GM12878 (cell line): Measurements from ENCODE around the gene ACTL8. TPM values are rescaled to one million over a fixed set of nuclear protein-coding genes. Genes with fewer than 3 reads are reported as not detected.

ENCODE experiments used
- ATAC-seq: fragments of 200-7000 bp; cut with Tn5 transposase; 3 replicates; pipeline ENCODE4 v1.9.1; 2020; ENCODE audit warnings: mild to moderate bottlenecking, moderate library complexity
- BruUV-seq: library from RNA; stranded (reverse); fragments of 400-500 nt; replicated peaks from 2 replicates; lab custom pipeline; 2021; lab: Mats Ljungman, UMichigan
- CTCF ChIA-PET: fragments of 300-600 bp; sonication (Branson Sonifier 250); formaldehyde crosslinking; extraction: SDS; loops from one replicate; lab custom pipeline; 2021; ENCODE audit warnings: inconsistent platforms; lab: Yijun Ruan, JAX
- POLR2A ChIA-PET: fragments of 350-600 bp; formaldehyde crosslinking; extraction: SDS; loops from one replicate; lab custom pipeline; 2021; ENCODE audit warnings: inconsistent platforms; lab: Charles Lee
- RAD21 ChIA-PET: fragments of 300-600 bp; sonication (Branson Sonifier 250); formaldehyde crosslinking; loops from one replicate; lab custom pipeline; 2023; ENCODE audit warnings: antibody characterized with exemption; ENCODE audit not compliant: unreplicated experiment; lab: Charles Lee
- SMC1A ChIA-PET: fragments of 300-600 bp; sonication (Branson Sonifier 250); formaldehyde crosslinking; loops from one replicate; lab custom pipeline; 2023; ENCODE audit not compliant: unreplicated experiment, uncharacterized antibody; lab: Charles Lee
- DNase-seq: peaks from one replicate; pipeline ENCODE4 v3.0.0-alpha.2; 2011; ENCODE audit warnings: low read depth, low spot score
- FAIRE-seq: peaks from 3 replicates; lab custom pipeline; 2011; peaks lifted over from hg19 to GRCh38; lab: Jason Lieb, UNC
- H2AFZ ChIP-seq: 2 replicates; pipeline ENCODE4 v1.6.0; 2011; ENCODE audit warnings: low read depth, low read length, control low read depth; ENCODE audit not compliant: control insufficient read depth
- H3K27ac ChIP-seq: 2 replicates; pipeline ENCODE4 v1.5.1; 2011; ENCODE audit warnings: control low read depth; ENCODE audit not compliant: control insufficient read depth, insufficient read depth
- H3K27me3 ChIP-seq, 2 experiments: replicated peaks in 1 of 2; 2 replicates each; pipeline versions ENCODE4 v1.6.0 to v1.6.1; 2011; ENCODE audit warnings: low read length in 1 of 2; ENCODE audit not compliant: control insufficient read depth in 2 of 2, insufficient read depth in 2 of 2
- H3K36me3 ChIP-seq, 2 experiments: 2 replicates each; pipeline ENCODE4 v1.5.1; 2011; ENCODE audit warnings: low read length in 1 of 2; ENCODE audit not compliant: control insufficient read depth in 2 of 2, insufficient read depth in 2 of 2
- H3K4me1 ChIP-seq: 2 replicates; pipeline ENCODE4 v1.6.1; 2011; ENCODE audit warnings: mild to moderate bottlenecking, low read length, moderate library complexity, mixed read lengths; ENCODE audit not compliant: control insufficient read depth, insufficient read depth
- H3K4me2 ChIP-seq: 2 replicates; pipeline ENCODE4 v1.6.0; 2011; ENCODE audit warnings: control low read depth; ENCODE audit not compliant: control insufficient read depth, insufficient read depth
- H3K4me3 ChIP-seq: fragments of 200-600 bp; sonication (generic); 2 replicates; pipeline ENCODE4 v1.5.1; 2016
- H3K79me2 ChIP-seq: 2 replicates; pipeline ENCODE4 v1.6.0; 2011; ENCODE audit warnings: low read length; ENCODE audit not compliant: control insufficient read depth, insufficient read depth
- H3K9ac ChIP-seq: 2 replicates; pipeline ENCODE4 v1.8.0; 2011; ENCODE audit warnings: low read length, control low read depth, mixed read lengths; ENCODE audit not compliant: control insufficient read depth, insufficient read depth
- H3K9me3 ChIP-seq: replicated peaks from 3 replicates; pipeline ENCODE4 v1.5.1; 2011; ENCODE audit warnings: mild to moderate bottlenecking, low read length; ENCODE audit not compliant: control insufficient read depth, insufficient read depth
- H4K20me1 ChIP-seq: 2 replicates; pipeline ENCODE4 v1.6.0; 2011; ENCODE audit not compliant: control insufficient read depth, insufficient read depth
- ATF3 ChIP-seq: IDR thresholded peaks from 2 replicates; pipeline ENCODE4 v1.6.1; 2011; ENCODE audit warnings: low read depth, mild to moderate bottlenecking, low read length, moderate library complexity, borderline replicate concordance; ENCODE audit errors: extremely low read depth
- CEBPB ChIP-seq, 2 experiments: fragments of 150-350 bp in 1 of 2; IDR thresholded peaks; 2 replicates each; pipeline ENCODE4 v1.6.1; 2012 to 2014; ENCODE audit warnings: low read depth in 2 of 2, low read length in 2 of 2, borderline replicate concordance in 1 of 2, inconsistent platforms in 1 of 2
- CTCF ChIP-seq, 3 experiments: IDR thresholded peaks in 2 of 3; conservative IDR thresholded peaks in 1 of 3; 2 replicates each; pipeline ENCODE4 v1.5.1; 2011; ENCODE audit warnings: low read depth in 3 of 3, low read length in 3 of 3, mild to moderate bottlenecking in 3 of 3, control low read depth in 2 of 3, moderate library complexity in 2 of 3, inconsistent platforms in 1 of 3, mixed read lengths in 1 of 3; ENCODE audit not compliant: control insufficient read depth in 2 of 3, insufficient read depth in 1 of 3; ENCODE audit errors: extremely low read depth in 1 of 3
- GATAD2B ChIP-seq: fragments of 450-650 bp; conservative IDR thresholded peaks from 2 replicates; pipeline ENCODE4 v1.6.1; 2017; ENCODE audit warnings: low read depth, mild to moderate bottlenecking, moderate library complexity
- HCFC1 ChIP-seq: fragments of 150-350 bp; IDR thresholded peaks from 2 replicates; pipeline ENCODE4 v1.6.1; 2014; ENCODE audit warnings: low read length
- HDAC6 ChIP-seq: fragments of 200-600 bp; sonication (generic); IDR thresholded peaks from one replicate; pipeline ENCODE4 v1.8.0; 2017; ENCODE audit warnings: antibody characterized with exemption; ENCODE audit not compliant: unreplicated experiment
- IRF5 ChIP-seq: fragments of 450-650 bp; IDR thresholded peaks from 2 replicates; pipeline ENCODE4 v1.6.1; 2017; ENCODE audit warnings: borderline replicate concordance
- JUNB ChIP-seq: IDR thresholded peaks from 2 replicates; pipeline ENCODE4 v1.6.1; 2016; ENCODE audit warnings: antibody characterized with exemption, mild to moderate bottlenecking
- PAX8 ChIP-seq: fragments of 450-650 bp; IDR thresholded peaks from 2 replicates; pipeline ENCODE4 v1.6.1; 2017; ENCODE audit warnings: mild to moderate bottlenecking, moderate library complexity
- RAD51 ChIP-seq: fragments of 450-650 bp; IDR thresholded peaks from 2 replicates; pipeline ENCODE4 v1.6.1; 2016; ENCODE audit warnings: moderate library complexity, mild to moderate bottlenecking, inconsistent platforms
- SMAD5 ChIP-seq: IDR thresholded peaks from 2 replicates; pipeline ENCODE4 v1.6.1; 2016; ENCODE audit warnings: antibody characterized with exemption, low read depth
- SUZ12 ChIP-seq: fragments of 200-600 bp; sonication (generic); IDR thresholded peaks from one replicate; pipeline ENCODE4 v1.6.1; 2018; ENCODE audit warnings: antibody characterized with exemption, mild to moderate bottlenecking; ENCODE audit not compliant: unreplicated experiment
- YBX1 ChIP-seq: fragments of 450-650 bp; IDR thresholded peaks from 2 replicates; pipeline ENCODE4 v1.6.1; 2016; ENCODE audit warnings: antibody characterized with exemption
- ZNF207 ChIP-seq: fragments of 450-650 bp; IDR thresholded peaks from 2 replicates; pipeline ENCODE4 v1.6.1; 2014; ENCODE audit warnings: antibody characterized with exemption, mild to moderate bottlenecking, borderline replicate concordance
- ZNF24 ChIP-seq: fragments of 450-650 bp; IDR thresholded peaks from 2 replicates; pipeline ENCODE4 v1.6.1; 2017; ENCODE audit warnings: antibody characterized with exemption, mild to moderate bottlenecking
- WGBS: methylation state at CpG from one replicate; pipeline ENCODE4 v1.1.6; 2016; ENCODE audit warnings: low lambda C conversion rate; ENCODE audit not compliant: insufficient replicate concordance, insufficient coverage; ENCODE audit errors: missing lambda C conversion rate; 5-methylcytosine and 5-hydroxymethylcytosine counted together
- in situ Hi-C: fragments of 300-500 bp; cut with MboI; formaldehyde crosslinking; loops from 9 replicates; pipeline ENCODE4 v1.14.3; 2018; ENCODE audit warnings: mixed read lengths
- intact Hi-C: fragments of 100-400 bp; cut with micrococcal nuclease; formaldehyde crosslinking; loops from one replicate; pipeline ENCODE4 v1.14.2; 2022; ENCODE audit not compliant: unreplicated experiment
- polyA plus RNA-seq, 11 experiments: library from polyadenylated mRNA; depleted of rRNA in 4 of 11; unstranded in 6 of 11; stranded (reverse) in 5 of 11; fragments of >200 nt; fragmentation: Nextera tagmentation in 4 of 11; fragmentation: Illumina TruSeq in 1 of 11; extraction: Ambion mirVana in 4 of 11; extraction: Trizol in 1 of 11; gene quantifications; 1 replicate in 1 of 11; 2 replicates in 10 of 11; pipeline versions ENCODE4 v1.2.1 to v1.2.3, GENCODE V29; 2011 to 2016; ENCODE audit warnings: inconsistent platforms in 2 of 11, missing spikeins in 2 of 11, low read depth in 1 of 11
- total RNA-seq, 4 experiments: library from RNA; depleted of rRNA in 3 of 4; stranded (reverse); fragments of >200 nt in 3 of 4; fragmentation: Illumina TruSeq in 1 of 4; extraction: Trizol in 1 of 4; gene quantifications; 2 replicates each; pipeline versions ENCODE4 v1.2.1 to v1.2.3, GENCODE V29; 2013 to 2021
- TF ChIP-seq, protein P1 (sequence below): fragments of 450-650 bp; IDR thresholded peaks from 2 replicates; pipeline ENCODE4 v1.6.1; 2018; ENCODE audit warnings: borderline replicate concordance, mild to moderate bottlenecking; ENCODE audit not compliant: partially characterized antibody

Gene ACTL8
- total and polyA plus RNA-seq, 10 of the 15 experiments (the other 5 are each of a cell fraction or from before 2014, with no cell fraction given), result 0.05 to 0.27 TPM; not detected in 8

DNA sequence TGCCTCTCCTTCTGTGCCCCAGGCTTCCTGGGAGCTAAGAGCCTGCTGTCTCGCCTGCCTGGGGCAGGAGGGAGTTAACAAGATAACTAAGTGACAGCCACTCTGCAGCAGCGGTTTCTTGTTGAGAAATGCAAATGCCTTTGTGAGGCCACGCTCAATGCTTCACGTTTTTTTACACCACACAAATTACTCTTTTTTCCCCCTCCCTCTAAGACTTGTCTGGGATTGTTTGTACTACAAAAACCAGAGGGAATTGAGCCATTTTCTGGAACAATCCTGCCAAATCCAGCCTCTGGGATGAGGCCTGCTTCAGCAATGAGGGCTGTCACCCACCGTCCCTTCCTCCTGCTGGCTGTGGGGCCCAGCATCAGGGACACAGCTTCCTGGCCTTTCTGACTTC is 119.6 kb downstream of the ACTL8 start:
- Histone ChIP-seq H3K4me2 (no peak overlapping the region), H3K27ac (no peak overlapping the region), H3K4me1 (no peaks in the 10 kb centered on the region), H3K27me3 (no peaks in the 10 kb centered on the region; a peak in 2 of 4 replicates), H3K9ac (no peak overlapping the region), H3K9me3 (no peaks in the 10 kb centered on the region), H3K79me2 (no peaks in the 10 kb centered on the region), H2AFZ (no peak overlapping the region), H3K36me3 (no peaks in the 10 kb centered on the region), H3K4me3 (no peak overlapping the region), H4K20me1 (no peaks in the 10 kb centered on the region)
- POLR2A ChIA-PET, result no interaction called here
- intact Hi-C loops (no loop called here), in situ Hi-C loops (no loop called here)
- RAD21 ChIA-PET, result no interaction called here
- ATAC-seq (no peak), DNase-seq (no peak), FAIRE-seq (no peak)
- no TSS peak for BruUV-seq
- TF ChIP-seq ATF3, result no peak
- TF ChIP-seq YBX1, result no peak
- TF ChIP-seq, protein P1, sequence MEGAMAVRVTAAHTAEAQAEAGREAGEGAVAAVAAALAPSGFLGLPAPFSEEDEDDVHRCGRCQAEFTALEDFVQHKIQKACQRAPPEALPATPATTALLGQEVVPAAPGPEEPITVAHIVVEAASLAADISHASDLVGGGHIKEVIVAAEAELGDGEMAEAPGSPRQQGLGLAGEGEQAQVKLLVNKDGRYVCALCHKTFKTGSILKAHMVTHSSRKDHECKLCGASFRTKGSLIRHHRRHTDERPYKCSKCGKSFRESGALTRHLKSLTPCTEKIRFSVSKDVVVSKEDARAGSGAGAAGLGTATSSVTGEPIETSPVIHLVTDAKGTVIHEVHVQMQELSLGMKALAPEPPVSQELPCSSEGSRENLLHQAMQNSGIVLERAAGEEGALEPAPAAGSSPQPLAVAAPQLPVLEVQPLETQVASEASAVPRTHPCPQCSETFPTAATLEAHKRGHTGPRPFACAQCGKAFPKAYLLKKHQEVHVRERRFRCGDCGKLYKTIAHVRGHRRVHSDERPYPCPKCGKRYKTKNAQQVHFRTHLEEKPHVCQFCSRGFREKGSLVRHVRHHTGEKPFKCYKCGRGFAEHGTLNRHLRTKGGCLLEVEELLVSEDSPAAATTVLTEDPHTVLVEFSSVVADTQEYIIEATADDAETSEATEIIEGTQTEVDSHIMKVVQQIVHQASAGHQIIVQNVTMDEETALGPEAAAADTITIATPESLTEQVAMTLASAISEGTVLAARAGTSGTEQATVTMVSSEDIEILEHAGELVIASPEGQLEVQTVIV, result no peak
- no peak for TF ChIP-seq HCFC1
- no peak for TF ChIP-seq SUZ12
- TF ChIP-seq CTCF (IDR thresholded peaks at IDR 0.05 in 2 of 3, conservative IDR thresholded peaks at IDR 0.05 in 1 of 3; ENCODE audit: control insufficient read depth in 2 of 3, extremely low read depth in 1 of 3, insufficient read depth in 1 of 3, low read depth in 3 of 3, low read length in 3 of 3), result no peak
- TF ChIP-seq ZNF207, result no peak
- no peak for TF ChIP-seq ZNF24
- TF ChIP-seq RAD51, result no peak
- TF ChIP-seq JUNB, result no peak
- TF ChIP-seq PAX8, result no peak
- TF ChIP-seq SMAD5, result no peak
- no peak for TF ChIP-seq CEBPB (IDR thresholded peaks at IDR 0.05; ENCODE audit: borderline replicate concordance in 1 of 2, low read depth in 2 of 2, low read length in 2 of 2)
- TF ChIP-seq HDAC6, result no peak
- no peak for TF ChIP-seq IRF5
- no peak for TF ChIP-seq GATAD2B
- WGBS, result 0% methylated on average over 5 of the region's 5 CpGs
- CTCF ChIA-PET, result no interaction called here
- SMC1A ChIA-PET, result interaction anchor here (0.6 kb wide), 1 partner anchor 97 kb away, joined by 3 read pairs; no protein-coding TSS in a partner anchor
